Mucosa of descending colon (tissue), 3 donors: Measurements from ENCODE around the gene REC114. TPM values are rescaled to one million over a fixed set of nuclear protein-coding genes. Genes with fewer than 3 reads are reported as not detected.

Experiments
- ATAC-seq: fragments of 200-7000 bp; cut with Tn5 transposase; one replicate; pipeline ENCODE4 v1.9.1; 2020; ENCODE audit warnings: mild to moderate bottlenecking, moderate library complexity
- DNase-seq, 3 donors: peaks; one replicate each; pipeline ENCODE4 v3.0.0-alpha.2; 2020
- H3K36me3 ChIP-seq: fragments of 200-600 bp; one replicate; pipeline ENCODE4 v1.8.0; 2021; ENCODE audit warnings: low read depth, mild to moderate bottlenecking
- H3K4me1 ChIP-seq: fragments of 200-600 bp; one replicate; pipeline ENCODE4 v1.8.0; 2021; ENCODE audit warnings: low read depth, mild to moderate bottlenecking
- H3K4me3 ChIP-seq: fragments of 200-600 bp; one replicate; pipeline ENCODE4 v1.8.0; 2021; ENCODE audit warnings: mild to moderate bottlenecking
- H3K9me3 ChIP-seq: fragments of 200-600 bp; one replicate; pipeline ENCODE4 v1.8.0; 2021; ENCODE audit warnings: mild to moderate bottlenecking
- intact Hi-C, 2 donors: fragments of 100-400 bp; cut with DNase I in 1 of 2; cut with micrococcal nuclease in 1 of 2; formaldehyde crosslinking; loops; one replicate each; pipeline versions ENCODE4 v1.11.0 to v1.11.1; 2022; cut with DNase I, micrococcal nuclease
- total RNA-seq, 3 donors: library from RNA; stranded (reverse); fragmentation: NEBNext Ultra II Directional in 2 of 3; extraction: Animal tissue kit (Norgen Biotek cat#: 25700) in 2 of 3; gene quantifications; one replicate each; pipeline versions ENCODE4 v1.2.1 to v1.2.4, GENCODE V29; 2021 to 2023
- TF ChIP-seq, protein P1 (sequence below): fragments of 200-600 bp; IDR thresholded peaks from one replicate; pipeline ENCODE4 v1.8.0; 2022; ENCODE audit warnings: antibody characterized with exemption, mild to moderate bottlenecking
- donor health status: DM: no; HTN: no; CAD: no; lungs with moderate emphysema.
- donor health status: DM: no; HTN: no; CAD: no.
- donor health status: DM: no; HTN: yes; CAD: no.

The REC114 gene
- total RNA-seq, 3 donors from 2014 or later = not detected

DNA sequence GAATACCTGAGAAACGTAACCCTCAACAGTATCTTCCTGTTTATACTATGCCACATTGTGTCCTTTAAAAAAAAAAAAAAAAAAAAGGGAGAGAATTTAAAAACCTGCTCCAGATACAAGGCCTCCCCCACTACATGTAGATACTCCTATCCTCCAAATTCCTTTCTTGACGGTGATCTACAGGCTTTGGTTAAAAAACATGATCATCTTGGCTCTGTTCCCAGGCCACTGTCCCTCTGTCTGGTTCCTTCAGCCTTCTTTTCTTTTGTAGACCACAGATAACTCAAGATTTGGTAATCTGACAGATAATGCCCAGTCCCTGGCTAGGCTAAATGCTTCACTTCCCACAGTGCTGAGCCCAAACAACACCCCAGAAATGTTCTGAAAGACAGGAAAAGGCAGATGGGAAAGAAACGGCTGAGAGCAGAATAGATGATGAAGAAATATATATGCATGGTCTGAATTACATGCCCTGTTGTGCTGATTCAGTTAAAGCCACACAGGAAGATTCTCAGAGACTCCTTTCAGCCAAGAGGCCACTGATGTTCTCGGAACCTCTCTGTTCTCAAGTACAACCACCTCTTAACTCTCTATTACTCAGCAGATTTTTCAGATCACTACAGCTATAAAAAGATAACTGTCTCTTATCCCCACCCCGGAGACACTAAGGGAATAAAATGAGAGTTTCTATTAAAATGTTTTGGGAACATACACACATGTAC lies 141.9 kb downstream of the REC114 start:
- Histone ChIP-seq H3K9me3 (no peaks in the 10 kb centered on the region), H3K36me3 (no peaks in the 10 kb centered on the region), H3K4me3 (no peak overlapping the region), H3K4me1 (no peaks in the 10 kb centered on the region)
- intact Hi-C loops = no loop called here
- DNase-seq = no peak
- TF ChIP-seq, protein P1, sequence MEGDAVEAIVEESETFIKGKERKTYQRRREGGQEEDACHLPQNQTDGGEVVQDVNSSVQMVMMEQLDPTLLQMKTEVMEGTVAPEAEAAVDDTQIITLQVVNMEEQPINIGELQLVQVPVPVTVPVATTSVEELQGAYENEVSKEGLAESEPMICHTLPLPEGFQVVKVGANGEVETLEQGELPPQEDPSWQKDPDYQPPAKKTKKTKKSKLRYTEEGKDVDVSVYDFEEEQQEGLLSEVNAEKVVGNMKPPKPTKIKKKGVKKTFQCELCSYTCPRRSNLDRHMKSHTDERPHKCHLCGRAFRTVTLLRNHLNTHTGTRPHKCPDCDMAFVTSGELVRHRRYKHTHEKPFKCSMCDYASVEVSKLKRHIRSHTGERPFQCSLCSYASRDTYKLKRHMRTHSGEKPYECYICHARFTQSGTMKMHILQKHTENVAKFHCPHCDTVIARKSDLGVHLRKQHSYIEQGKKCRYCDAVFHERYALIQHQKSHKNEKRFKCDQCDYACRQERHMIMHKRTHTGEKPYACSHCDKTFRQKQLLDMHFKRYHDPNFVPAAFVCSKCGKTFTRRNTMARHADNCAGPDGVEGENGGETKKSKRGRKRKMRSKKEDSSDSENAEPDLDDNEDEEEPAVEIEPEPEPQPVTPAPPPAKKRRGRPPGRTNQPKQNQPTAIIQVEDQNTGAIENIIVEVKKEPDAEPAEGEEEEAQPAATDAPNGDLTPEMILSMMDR = no peak
- ATAC-seq = no peak

DNA sequence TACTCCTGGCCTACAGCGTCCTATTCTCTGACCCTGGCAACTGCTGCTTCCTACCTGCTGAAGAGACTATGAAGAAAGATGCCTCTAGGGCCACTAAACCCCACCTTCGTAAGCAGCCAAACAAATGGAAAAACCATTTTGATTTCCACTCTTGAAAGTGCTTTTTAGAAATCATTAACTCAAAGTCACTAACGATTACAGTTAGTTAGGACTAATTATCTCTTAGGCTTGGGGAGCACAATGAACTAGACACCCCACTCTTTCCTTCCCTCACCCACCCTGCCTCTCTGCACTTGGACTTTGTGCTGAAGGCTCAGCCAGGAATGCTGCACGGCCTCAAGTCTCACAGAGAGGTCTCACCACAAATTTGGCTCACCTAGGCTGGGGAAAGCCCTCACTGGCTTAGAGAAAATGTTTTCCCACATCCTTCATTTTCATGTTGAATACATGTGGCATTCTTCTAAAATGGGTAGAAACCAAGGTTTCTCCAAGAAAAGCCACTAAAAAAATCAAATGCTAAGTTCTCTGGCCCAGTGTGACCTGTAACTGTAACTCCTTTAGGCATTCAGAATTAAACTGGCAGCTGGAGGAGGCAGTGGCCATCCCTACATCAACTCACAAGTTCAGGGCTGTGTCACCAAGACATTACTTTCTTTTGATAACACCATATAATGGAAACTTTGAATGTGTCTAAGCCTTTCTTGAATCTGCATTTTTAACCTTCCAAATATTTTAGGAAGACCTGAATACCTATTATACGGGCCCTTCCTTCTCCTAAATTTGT lies 143.1 kb downstream of the REC114 start:
- DNase-seq (no peak), ATAC-seq (no peak)
- H3K36me3 ChIP-seq = no peaks in the 10 kb centered on the region
- TF ChIP-seq, protein P1 = no peak
- no peaks in the 10 kb centered on the region for H3K4me1 ChIP-seq
- intact Hi-C loops = no loop called here
- H3K9me3 ChIP-seq = no peaks in the 10 kb centered on the region
- H3K4me3 ChIP-seq = no peak overlapping the region

DNA sequence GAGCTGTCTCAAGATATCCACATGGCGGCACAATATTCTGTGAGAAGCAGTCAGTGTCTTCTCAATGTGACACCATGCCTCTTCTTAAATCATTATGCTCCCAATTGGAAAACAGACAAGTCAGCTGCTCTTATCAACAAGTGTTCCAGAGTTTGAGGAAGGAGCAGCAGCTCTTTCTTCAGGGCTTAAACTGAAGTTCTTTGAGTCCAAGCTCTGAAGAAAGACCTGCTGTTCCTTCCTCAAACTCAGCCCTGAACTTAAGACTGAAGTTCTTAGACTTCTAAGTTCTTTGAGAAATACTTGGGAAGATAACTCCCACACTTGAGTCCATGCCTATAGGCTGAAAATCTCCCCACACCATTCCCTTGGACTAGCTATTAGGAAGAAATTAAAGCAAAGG lies 146.8 kb downstream of the REC114 start:
- ATAC-seq (no peak), DNase-seq (no peak)
- H3K4me3 ChIP-seq = no peak overlapping the region
- no peaks in the 10 kb centered on the region for H3K4me1 ChIP-seq
- TF ChIP-seq, protein P1 = no peak
- no peaks in the 10 kb centered on the region for H3K9me3 ChIP-seq
- intact Hi-C loops = no loop called here
- no peaks in the 10 kb centered on the region for H3K36me3 ChIP-seq

DNA sequence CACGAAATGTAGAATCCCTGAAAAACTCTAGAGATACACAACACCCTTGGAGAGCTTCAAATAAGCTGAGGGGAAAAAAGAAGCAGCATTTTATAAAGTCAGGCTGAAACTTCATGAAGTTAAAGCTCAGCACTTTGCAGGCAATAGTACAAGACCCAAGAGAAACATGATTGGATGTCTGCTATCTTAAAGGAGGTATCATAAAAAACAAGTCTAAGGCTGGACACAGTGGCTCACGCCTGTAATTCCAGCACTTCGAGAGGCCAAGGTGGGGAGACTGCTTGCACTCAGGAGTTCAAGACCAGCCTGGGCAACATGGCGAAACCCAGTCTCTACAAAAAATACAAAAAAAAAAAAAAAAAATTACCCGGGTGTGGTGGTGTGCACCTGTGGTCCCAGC lies 147.3 kb downstream of the REC114 start:
- intact Hi-C loops = no loop called here
- Histone ChIP-seq H3K4me3 (no peak overlapping the region), H3K36me3 (no peaks in the 10 kb centered on the region), H3K4me1 (no peaks in the 10 kb centered on the region), H3K9me3 (no peaks in the 10 kb centered on the region)
- no peak for ATAC-seq
- TF ChIP-seq, protein P1 = no peak
- DNase-seq = no peak

DNA sequence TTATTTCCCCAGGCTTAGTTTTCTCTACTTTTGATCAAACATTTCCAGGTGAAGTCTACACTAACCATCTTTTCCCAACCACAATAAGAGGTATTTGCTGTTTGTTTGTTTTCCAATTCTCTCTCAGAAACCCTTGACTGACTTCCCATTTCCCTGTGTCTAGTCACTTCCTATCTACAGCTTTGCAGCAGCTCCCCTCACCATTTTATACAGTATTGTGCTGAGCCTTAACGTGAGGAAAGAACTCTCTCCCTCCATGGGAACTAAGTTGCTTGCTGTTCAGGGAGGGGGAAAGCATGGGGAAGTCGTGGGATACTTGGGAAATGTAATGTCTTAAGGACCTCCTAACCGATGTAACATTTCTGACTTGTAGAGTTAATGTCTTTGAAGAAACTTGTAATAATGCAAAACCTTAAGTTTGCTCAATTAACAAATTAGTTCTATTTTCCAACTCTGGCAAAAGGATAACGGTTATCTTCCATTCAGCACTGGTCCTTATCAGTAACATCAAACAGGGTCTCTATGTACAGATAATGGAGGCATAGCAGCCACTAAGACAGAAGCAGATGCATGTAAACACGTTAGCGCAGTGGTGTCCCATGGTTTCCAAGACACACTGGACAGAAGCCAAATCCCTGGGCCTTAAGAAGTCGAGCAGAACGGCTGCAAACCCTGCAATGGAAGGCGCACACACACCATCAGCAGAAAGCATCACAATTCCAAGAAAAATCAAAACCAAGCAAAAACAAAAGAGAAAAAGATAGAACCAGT lies 150.5 kb downstream of the REC114 start:
- no peak for ATAC-seq
- TF ChIP-seq, protein P1 = no peak

More for the DNA sequence above, 150.5 kb downstream of the REC114 start:
- no peak overlapping the region for H3K4me3 ChIP-seq
- no peaks in the 10 kb centered on the region for H3K36me3 ChIP-seq
- peak in 1 of 3 donors; percentile 41 for DNase-seq
- intact Hi-C loops = no loop called here
- peaks cover 10% of the 10 kb centered on the region for H3K4me1 ChIP-seq
- no peaks in the 10 kb centered on the region for H3K9me3 ChIP-seq
